Epithelial cell of umbilical artery (primary cell): ENCODE results near the gene SLC6A16. TPM values are rescaled to one million over a fixed set of nuclear protein-coding genes. Genes with fewer than 3 reads are reported as not detected.

ENCODE experiments used
- total RNA-seq: library from RNA; depleted of rRNA; stranded (reverse); fragments of >200 nt; gene quantifications from 2 replicates; pipeline ENCODE4 v1.2.3, GENCODE V29; 2014

Gene SLC6A16
- total RNA-seq = under 0.01 and 0.15 TPM in 2 replicates

GRCh38 chr19:49324801-49325576, at the start of gene SLC6A16:
TSS of gene SLC6A16 (minus strand) at chr19:49325191. CDS start at chr19:49311347, 13,844 bp downstream.

GRCh38 chr19:49363268-49364082, 38.5 kb upstream of the SLC6A16 start, which contains the start of gene DKKL1:
TSS of gene DKKL1 (plus strand) at chr19:49363877. CDS start at chr19:49363999, 122 bp downstream.

GRCh38 chr19:49362048-49362928, 37.3 kb upstream of the SLC6A16 start, which contains the start of gene TEAD2:
TSS of gene TEAD2 (minus strand) at chr19:49362416. CDS start at chr19:49360075, 2,341 bp downstream.

GRCh38 chr19:49335071-49335783, 10.2 kb upstream of the SLC6A16 start, which contains the start of gene CD37:
TSS of gene CD37 (plus strand) at chr19:49335406. CDS start at chr19:49335541, 135 bp downstream.

Other genes starting within 250 kb of the SLC6A16 start
- 126 and 150 TPM in 2 replicates for gene SNRNP70, start 239.7 kb downstream of the SLC6A16 start, total RNA-seq
- 1.5 and 3.9 TPM in 2 replicates for gene LIN7B, start 210.8 kb downstream of the SLC6A16 start, total RNA-seq
- 0.32 and 0.76 TPM in 2 replicates for gene C19orf73, start 206.0 kb downstream of the SLC6A16 start, total RNA-seq
- 4.9 and 5.3 TPM in 2 replicates for gene PPFIA3, start 205.6 kb downstream of the SLC6A16 start, total RNA-seq
- gene HRC, start 169.8 kb downstream of the SLC6A16 start, total RNA-seq = not detected in 2 replicates
- 11.2 and 12.3 TPM in 2 replicates for gene TRPM4, start 167.4 kb downstream of the SLC6A16 start, total RNA-seq
- gene CD37, start 10.2 kb upstream of the SLC6A16 start, total RNA-seq = not detected in 2 replicates
- gene TEAD2, start 37.2 kb upstream of the SLC6A16 start, total RNA-seq = 43.8 and 64.3 TPM in 2 replicates
- gene DKKL1, start 38.7 kb upstream of the SLC6A16 start, total RNA-seq = not detected in 2 replicates
- not detected in 2 replicates for gene KASH5, start 63.1 kb upstream of the SLC6A16 start, total RNA-seq
- not detected in 2 replicates for gene PTH2, start 98.2 kb upstream of the SLC6A16 start, total RNA-seq
- gene GFY, start 100.2 kb upstream of the SLC6A16 start, total RNA-seq = not detected in 2 replicates
- gene SLC17A7, start 116.3 kb upstream of the SLC6A16 start, total RNA-seq = 0.15 TPM in 1 of 2 replicates, not detected in the other
- 162 and 176 TPM in 2 replicates for gene PIH1D1, start 126.6 kb upstream of the SLC6A16 start, total RNA-seq
- gene ALDH16A1, start 128.0 kb upstream of the SLC6A16 start, total RNA-seq = 40.3 and 62.9 TPM in 2 replicates
- 0.32 and 1.8 TPM in 2 replicates for gene FLT3LG, start 149.0 kb upstream of the SLC6A16 start, total RNA-seq
- gene RPL13A, start 162.4 kb upstream of the SLC6A16 start, total RNA-seq = 1,312 and 3,748 TPM in 2 replicates
- gene RPS11, start 171.2 kb upstream of the SLC6A16 start, total RNA-seq = 1,938 and 5,232 TPM in 2 replicates
- 48.1 and 62.3 TPM in 2 replicates for gene FCGRT, start 187.5 kb upstream of the SLC6A16 start, total RNA-seq
- gene RCN3, start 202.8 kb upstream of the SLC6A16 start, total RNA-seq = 76.3 and 146 TPM in 2 replicates